CD4-positive, alpha-beta T cell treated with Interleukin-21 for 1 hour (primary cell): ENCODE results near the gene GPC3.

Source experiments
- DNase-seq: peaks from one replicate; pipeline ENCODE4 v3.0.0-alpha.2; 2020

GPC3 gene

DNA sequence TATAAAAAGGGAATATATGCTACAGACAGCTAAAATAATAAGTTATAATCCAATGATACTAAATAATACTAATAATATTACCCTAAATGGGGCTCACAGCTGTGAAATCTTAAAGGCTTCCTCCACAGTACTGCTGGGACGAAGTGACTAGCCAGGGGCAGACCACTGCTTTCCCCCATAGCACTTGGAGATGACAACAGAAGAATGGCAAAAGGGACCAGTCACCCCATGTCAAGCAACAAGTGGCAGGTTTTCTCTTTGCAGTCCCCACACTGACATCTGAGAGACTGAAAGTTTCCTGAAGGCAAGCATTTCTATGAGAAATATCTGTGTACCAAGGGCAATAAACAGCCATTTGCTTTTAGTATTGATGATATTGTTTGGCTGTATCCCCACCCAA lies 396.6 kb downstream of the GPC3 start:
- DNase-seq, result no peak

DNA sequence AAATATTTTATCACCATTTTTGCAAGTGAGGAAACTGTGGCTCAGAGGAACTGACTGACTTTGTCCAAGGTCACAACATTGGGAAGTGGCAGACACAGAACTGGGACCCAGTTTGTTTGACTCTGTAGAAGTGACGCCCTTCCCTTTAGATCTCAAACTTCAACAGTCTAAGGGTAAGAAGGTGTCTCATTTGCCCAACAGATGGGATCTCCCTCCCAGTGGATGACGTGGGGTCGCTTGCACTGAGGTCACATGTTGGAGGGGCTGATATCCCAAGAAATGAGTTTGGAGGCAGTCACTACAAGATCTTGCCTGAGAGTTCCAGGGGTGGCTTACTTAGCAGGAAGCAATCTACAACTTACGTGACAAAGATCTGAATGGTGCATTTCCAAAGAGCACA lies 397.6 kb downstream of the GPC3 start:
- no peak for DNase-seq

DNA sequence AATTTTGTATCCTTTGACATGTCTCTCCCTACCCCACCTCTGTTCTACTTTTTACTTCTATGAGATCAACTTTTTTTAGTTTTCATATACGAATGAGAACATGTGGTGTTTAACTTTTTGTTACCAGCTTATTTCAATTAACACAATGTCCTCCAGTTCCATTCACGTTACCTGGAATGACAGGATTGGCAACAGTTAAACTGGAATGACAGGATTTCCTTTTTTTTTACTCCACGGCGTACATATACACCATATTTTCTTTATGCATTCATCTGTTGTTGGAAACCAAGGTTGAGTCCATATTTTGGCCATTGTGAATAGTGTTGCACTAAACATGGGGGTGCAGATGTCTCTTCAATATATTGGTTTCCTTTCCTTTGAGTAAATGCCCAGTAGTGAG lies 398.3 kb downstream of the GPC3 start:
- no peak for DNase-seq

GRCh38 chrX:133586443-133586842 lies 399.0 kb downstream of the GPC3 start:
- DNase-seq, result no peak

DNA sequence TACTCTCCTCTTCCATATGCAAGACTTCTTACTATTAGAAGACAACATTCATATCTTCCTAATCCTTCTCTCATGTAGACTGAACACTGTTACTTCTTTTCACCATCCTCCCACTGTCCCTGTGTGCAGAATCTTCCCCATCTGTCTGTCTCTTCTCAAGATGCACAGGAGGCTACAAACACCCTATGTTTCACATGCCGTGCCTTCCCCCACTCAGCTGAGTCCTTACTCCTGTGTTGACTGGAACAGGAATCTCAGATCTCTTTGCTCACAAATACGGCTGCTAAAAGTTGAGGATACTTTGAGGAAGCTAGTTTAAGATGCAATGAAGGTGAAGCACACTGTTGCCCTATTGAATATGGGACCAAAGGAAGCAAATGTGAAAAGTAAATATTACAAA lies 401.6 kb downstream of the GPC3 start:
- DNase-seq, result no peak

DNA sequence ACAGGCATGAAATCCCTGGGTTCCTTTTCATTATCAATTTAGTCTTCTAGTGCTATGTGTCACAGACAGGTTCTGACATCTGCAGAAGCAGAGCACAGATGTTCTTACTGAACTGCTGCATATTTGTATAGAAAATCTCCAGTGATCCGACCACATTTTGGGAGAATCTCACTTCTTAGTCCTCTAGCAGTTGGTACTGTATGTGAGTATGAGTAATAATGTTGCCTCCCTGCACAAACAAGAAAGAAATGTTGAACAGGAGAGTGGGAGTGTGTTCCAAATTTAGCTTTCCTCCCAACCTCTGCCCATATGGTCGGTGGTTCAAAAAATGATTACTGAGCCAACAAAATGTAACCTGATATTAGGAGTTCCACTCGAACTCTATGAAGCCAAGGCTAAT lies 404.8 kb downstream of the GPC3 start:
- no peak for DNase-seq

GRCh38 chrX:133579631-133580030 lies 405.8 kb downstream of the GPC3 start:
- no peak for DNase-seq

DNA sequence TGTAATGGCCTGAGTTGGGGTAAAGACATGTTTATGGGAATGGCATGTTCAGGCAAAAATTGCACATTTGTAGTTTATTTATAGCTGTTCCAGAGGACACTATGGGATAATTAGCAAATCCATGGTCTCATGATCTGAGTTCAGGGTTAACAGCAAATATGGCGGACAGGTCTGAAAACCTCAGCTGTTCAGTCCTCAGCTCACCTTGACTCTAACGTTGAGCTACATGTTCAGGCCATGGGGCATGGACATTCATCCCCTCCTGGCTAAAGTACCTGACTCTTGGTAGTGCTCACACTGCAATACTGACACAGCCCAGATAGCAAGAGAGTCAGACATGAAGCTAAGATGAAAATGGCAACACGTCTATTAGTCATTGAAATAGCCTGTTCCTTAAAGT lies 408.5 kb downstream of the GPC3 start:
- no peak for DNase-seq

- no peak for DNase-seq
Observed at GRCh38 chrX:133575501-133576136, 409.8 kb downstream of the GPC3 start.

GRCh38 chrX:133574716-133575115 lies 410.7 kb downstream of the GPC3 start:
- DNase-seq, result no peak

- DNase-seq, result no peak
Observed at GRCh38 chrX:133570549-133570948, 414.8 kb downstream of the GPC3 start.

- DNase-seq, result no peak
Observed at GRCh38 chrX:133569217-133569616, 416.2 kb downstream of the GPC3 start.

GRCh38 chrX:133568109-133568508 lies 417.3 kb downstream of the GPC3 start:
- no peak for DNase-seq

GRCh38 chrX:133566876-133567275 lies 418.5 kb downstream of the GPC3 start:
- DNase-seq, result no peak

- DNase-seq, result no peak
Observed at GRCh38 chrX:133563705-133564104, 421.7 kb downstream of the GPC3 start.

DNA sequence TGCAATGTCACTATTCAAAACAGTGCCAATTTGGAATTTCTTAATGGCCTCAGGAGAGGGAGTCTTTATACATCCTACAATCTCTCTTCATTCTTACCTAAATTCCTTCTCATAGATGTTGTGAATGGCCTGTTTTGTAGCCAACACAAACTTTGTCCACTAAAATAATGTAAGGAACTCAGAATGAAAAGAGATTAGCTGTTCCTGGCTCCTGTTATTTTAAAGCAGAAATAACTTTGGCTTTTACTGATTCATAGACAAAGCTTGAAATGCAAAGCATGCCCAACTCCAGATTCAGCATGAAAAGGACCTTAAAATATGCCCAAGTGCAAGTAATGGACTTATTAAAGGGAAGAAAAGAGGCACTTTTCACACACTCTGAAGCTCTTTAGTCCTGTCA lies 424.1 kb downstream of the GPC3 start:
- DNase-seq, result no peak

- no peak for DNase-seq
Observed at GRCh38 chrX:133559909-133560308, 425.5 kb downstream of the GPC3 start.

GRCh38 chrX:133555782-133556458 lies 429.5 kb downstream of the GPC3 start:
- no peak for DNase-seq

- no peak for DNase-seq
Observed at GRCh38 chrX:133550665-133551485, 434.5 kb downstream of the GPC3 start.

GRCh38 chrX:133549295-133549933 lies 436.0 kb downstream of the GPC3 start:
- DNase-seq, result no peak

DNA sequence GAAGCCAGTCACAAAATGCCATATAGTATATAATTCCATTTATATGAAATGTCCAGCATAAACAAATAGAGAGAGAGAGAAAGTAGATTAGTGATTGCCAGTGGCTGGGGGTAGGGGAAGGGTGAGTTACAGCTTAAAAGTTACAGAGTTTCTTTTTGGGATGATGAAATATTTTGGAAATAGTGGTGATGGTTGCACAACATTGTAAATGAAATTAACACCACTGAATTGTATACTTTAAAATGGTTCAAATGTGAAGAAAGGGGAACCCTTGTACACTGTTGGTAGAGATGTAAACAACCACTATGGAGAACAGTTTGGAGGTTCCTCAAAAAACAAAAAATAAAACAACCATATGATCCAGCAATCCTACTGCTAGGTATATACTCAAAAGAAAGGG lies 439.0 kb downstream of the GPC3 start:
- no peak for DNase-seq

DNA sequence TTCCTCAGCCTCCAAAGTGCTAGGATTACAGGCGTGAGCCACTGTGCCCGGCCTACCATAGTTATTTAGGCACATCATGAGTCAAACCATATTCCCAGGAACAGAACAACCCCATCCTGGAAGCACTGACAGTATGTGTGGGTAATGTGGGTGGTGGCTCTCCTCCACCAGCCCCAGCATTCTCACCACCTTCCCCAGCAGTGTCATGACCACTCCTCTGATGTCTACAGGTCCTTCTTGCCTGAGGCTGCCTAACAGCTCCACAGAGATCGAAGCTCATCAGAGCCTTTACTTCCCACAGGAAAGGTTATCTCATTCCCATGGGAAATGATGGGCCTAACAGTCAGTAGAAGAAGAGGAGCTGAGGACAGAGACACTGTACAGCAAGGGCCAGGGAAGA lies 440.6 kb downstream of the GPC3 start:
- no peak for DNase-seq

DNA sequence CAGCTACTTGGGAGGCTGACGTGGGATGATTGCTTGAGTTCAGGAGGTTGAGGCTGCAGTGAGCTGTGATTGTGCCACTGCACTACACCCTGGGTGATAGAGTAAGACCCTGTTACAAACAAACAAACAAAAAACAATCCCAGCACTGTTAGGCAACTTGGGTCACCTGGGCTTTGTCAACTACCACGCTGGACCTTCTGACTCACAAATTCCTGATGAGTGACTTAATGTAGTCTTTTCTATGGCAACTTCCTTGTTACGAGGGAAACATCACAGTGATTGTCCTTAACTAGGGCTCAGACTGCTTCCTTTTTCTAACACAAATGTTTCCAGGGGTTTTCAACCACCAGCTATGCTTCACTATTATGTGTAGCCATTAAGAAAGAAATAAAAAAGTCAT lies 441.3 kb downstream of the GPC3 start:
- DNase-seq, result peak; percentile 2

GRCh38 chrX:133543654-133544053 lies 441.7 kb downstream of the GPC3 start:
- no peak for DNase-seq
